Trophoblast cell (in vitro differentiated cells and primary cell): ENCODE measurements around the gene SRR.

Source experiments
- DNase-seq, 2 donors: peaks; one replicate each; pipeline ENCODE4 v3.0.0-alpha.2; 2016
- H2AFZ ChIP-seq: 2 replicates; pipeline ENCODE4 v1.6.1; 2013; ENCODE audit warnings: low read length, moderate library complexity, mild to moderate bottlenecking; ENCODE audit not compliant: insufficient read depth, poor library complexity
- H2AK5ac ChIP-seq: 2 replicates; pipeline ENCODE4 v1.6.1; 2013; ENCODE audit warnings: mild to moderate bottlenecking, low read length
- H2BK120ac ChIP-seq: 2 replicates; pipeline ENCODE4 v1.6.1; 2013; ENCODE audit warnings: low read length, mild to moderate bottlenecking, moderate library complexity; ENCODE audit not compliant: insufficient read depth, poor library complexity
- H2BK12ac ChIP-seq: 2 replicates; pipeline ENCODE4 v1.6.1; 2013; ENCODE audit warnings: mild to moderate bottlenecking, low read length, moderate library complexity
- H2BK5ac ChIP-seq: 2 replicates; pipeline ENCODE4 v1.6.1; 2013; ENCODE audit warnings: low read length, low read depth, moderate library complexity, mild to moderate bottlenecking; ENCODE audit not compliant: poor library complexity
- H3K14ac ChIP-seq: 2 replicates; pipeline ENCODE4 v1.6.1; 2013; ENCODE audit warnings: mild to moderate bottlenecking, low read length
- H3K18ac ChIP-seq: 2 replicates; pipeline ENCODE4 v1.6.1; 2013; ENCODE audit warnings: mild to moderate bottlenecking, low read length
- H3K23ac ChIP-seq: 2 replicates; pipeline ENCODE4 v1.6.1; 2013; ENCODE audit warnings: low read length
- H3K27ac ChIP-seq: 2 replicates; pipeline ENCODE4 v1.5.1; 2013; ENCODE audit warnings: low read depth, mild to moderate bottlenecking, inconsistent platforms, low read length, moderate library complexity
- H3K27me3 ChIP-seq: 2 replicates; pipeline ENCODE4 v1.6.1; 2013; ENCODE audit warnings: inconsistent platforms, mild to moderate bottlenecking, low read length, moderate library complexity; ENCODE audit not compliant: insufficient read depth
- H3K36me3 ChIP-seq, 2 experiments: 1 replicate in 1 of 2; 2 replicates in 1 of 2; pipeline ENCODE4 v1.6.1; 2013; ENCODE audit warnings: low read length in 2 of 2, mild to moderate bottlenecking in 2 of 2, moderate library complexity in 1 of 2; ENCODE audit not compliant: insufficient read depth in 2 of 2, control insufficient read depth in 1 of 2
- H3K4ac ChIP-seq: 2 replicates; pipeline ENCODE4 v1.6.1; 2013; ENCODE audit warnings: low read depth, mild to moderate bottlenecking, low read length, moderate library complexity
- H3K4me1 ChIP-seq, 2 experiments: 1 replicate in 1 of 2; 2 replicates in 1 of 2; pipeline ENCODE4 v1.6.1; 2013; ENCODE audit warnings: low read length in 2 of 2, mild to moderate bottlenecking in 2 of 2, moderate library complexity in 1 of 2; ENCODE audit not compliant: insufficient read depth in 2 of 2, control insufficient read depth in 1 of 2
- H3K4me2 ChIP-seq: 2 replicates; pipeline ENCODE4 v1.6.1; 2013; ENCODE audit warnings: inconsistent platforms, mild to moderate bottlenecking, low read length, moderate library complexity
- H3K4me3 ChIP-seq: 2 replicates; pipeline ENCODE4 v1.5.1; 2013; ENCODE audit warnings: mild to moderate bottlenecking, low read depth, low read length, inconsistent platforms
- H3K79me1 ChIP-seq: one replicate; pipeline ENCODE4 v1.6.1; 2013; ENCODE audit warnings: low read length
- H3K79me2 ChIP-seq: 2 replicates; pipeline ENCODE4 v1.6.1; 2013; ENCODE audit warnings: low read length, mild to moderate bottlenecking; ENCODE audit not compliant: control insufficient read depth, insufficient read depth, poor library complexity
- H3K9ac ChIP-seq: 2 replicates; pipeline ENCODE4 v1.6.1; 2013; ENCODE audit warnings: mild to moderate bottlenecking, low read length
- H3K9me3 ChIP-seq: 2 replicates; pipeline ENCODE4 v1.6.1; 2013; ENCODE audit warnings: low read depth, mild to moderate bottlenecking, control low read depth, inconsistent platforms, low read length; ENCODE audit not compliant: insufficient read depth
- H4K12ac ChIP-seq: 2 replicates; pipeline ENCODE4 v1.6.1; 2013; ENCODE audit warnings: low read depth, mild to moderate bottlenecking, low read length, moderate library complexity
- H4K8ac ChIP-seq: 2 replicates; pipeline ENCODE4 v1.6.1; 2013; ENCODE audit warnings: low read depth, mild to moderate bottlenecking, low read length, moderate library complexity
- H4K91ac ChIP-seq: one replicate; pipeline ENCODE4 v1.6.1; 2013; ENCODE audit warnings: low read depth, mild to moderate bottlenecking, low read length, moderate library complexity
- WGBS: extraction: QIAGEN DNeasy Blood & Tissue Kit; methylation state at CpG from one replicate; pipeline ENCODE4 v1.1.7; 2013; ENCODE audit warnings: missing lambda C conversion rate; ENCODE audit not compliant: insufficient read length, insufficient coverage; ENCODE audit errors: extremely low coverage; 5-methylcytosine and 5-hydroxymethylcytosine counted together

Gene SRR

GRCh38 chr17:2275722-2276121 is 28.0 kb upstream of the SRR start:
- no peak overlapping the region for H2AK5ac ChIP-seq
- H3K27me3 ChIP-seq, result no peaks in the 10 kb centered on the region
- no CpG with 5 or more reads among the region's 1 CpG for WGBS
- no peak overlapping the region for H3K14ac ChIP-seq
- H3K9me3 ChIP-seq, result no peaks in the 10 kb centered on the region
- H3K4me2 ChIP-seq, result no peak overlapping the region
- H3K27ac ChIP-seq, result no peak overlapping the region
- no peak overlapping the region for H4K12ac ChIP-seq
- H3K4me3 ChIP-seq, result no peak overlapping the region
- peaks cover 26 to 32% of the 10 kb centered on the region in 2 experiments for H3K36me3 ChIP-seq
- no peak overlapping the region for H4K8ac ChIP-seq
- no peak overlapping the region for H3K4ac ChIP-seq
- H3K9ac ChIP-seq, result no peak overlapping the region
- H2AFZ ChIP-seq, result no peak overlapping the region
- no peak overlapping the region for H2BK5ac ChIP-seq
- no peak overlapping the region for H3K23ac ChIP-seq
- no peak overlapping the region for H2BK120ac ChIP-seq
- DNase-seq, result no peak
- H3K79me2 ChIP-seq, result no peaks in the 10 kb centered on the region
- no peak overlapping the region for H4K91ac ChIP-seq
- no peak overlapping the region for H2BK12ac ChIP-seq
- H3K4me1 ChIP-seq, result no peaks in the 10 kb centered on the region
- H3K79me1 ChIP-seq, result no peaks in the 10 kb centered on the region
- H3K18ac ChIP-seq, result no peak overlapping the region

GRCh38 chr17:2277429-2278170 is 26.1 kb upstream of the SRR start:
- H4K8ac ChIP-seq, result no peak overlapping the region
- H2BK5ac ChIP-seq, result no peak overlapping the region
- H3K14ac ChIP-seq, result no peak overlapping the region

GRCh38 chr17:2279707-2280106 is 24.0 kb upstream of the SRR start:
- H3K4me2 ChIP-seq, result no peak overlapping the region
- H2AFZ ChIP-seq, result no peak overlapping the region
- H3K4me1 ChIP-seq, result no peaks in the 10 kb centered on the region
- H4K91ac ChIP-seq, result no peak overlapping the region
- peaks cover 42 to 44% of the 10 kb centered on the region in 2 experiments for H3K36me3 ChIP-seq
- peak overlapping the region; percentile 24 for H3K9ac ChIP-seq
- H3K23ac ChIP-seq, result no peak overlapping the region
- no peak for DNase-seq
- no peak overlapping the region for H4K8ac ChIP-seq
- H3K4ac ChIP-seq, result no peak overlapping the region
- H3K79me2 ChIP-seq, result no peaks in the 10 kb centered on the region
- H3K27me3 ChIP-seq, result no peaks in the 10 kb centered on the region
- H4K12ac ChIP-seq, result no peak overlapping the region
- H3K27ac ChIP-seq, result no peak overlapping the region
- no peak overlapping the region for H3K18ac ChIP-seq
- H2BK120ac ChIP-seq, result no peak overlapping the region
- no peak overlapping the region for H2AK5ac ChIP-seq
- WGBS, result no CpG with 5 or more reads among the region's 9 CpGs
- no peak overlapping the region for H2BK5ac ChIP-seq
- H2BK12ac ChIP-seq, result no peak overlapping the region
- H3K9me3 ChIP-seq, result no peaks in the 10 kb centered on the region
- no peaks in the 10 kb centered on the region for H3K79me1 ChIP-seq
- no peak overlapping the region for H3K4me3 ChIP-seq
- no peak overlapping the region for H3K14ac ChIP-seq

More at GRCh38 chr17:2277429-2278170, 26.1 kb upstream of the SRR start:
- Histone ChIP-seq H3K4me1 (no peaks in the 10 kb centered on the region), H3K36me3 (peaks cover 36 to 38% of the 10 kb centered on the region in 2 experiments), H2AK5ac (no peak overlapping the region), H3K4me2 (no peak overlapping the region), H3K9ac (no peak overlapping the region), H4K91ac (no peak overlapping the region), H2AFZ (no peak overlapping the region), H3K27ac (no peak overlapping the region), H2BK120ac (no peak overlapping the region), H3K4ac (no peak overlapping the region), H3K23ac (no peak overlapping the region), H3K4me3 (no peak overlapping the region), H3K27me3 (no peaks in the 10 kb centered on the region), H3K9me3 (no peaks in the 10 kb centered on the region), H4K12ac (no peak overlapping the region), H2BK12ac (no peak overlapping the region), H3K79me2 (no peaks in the 10 kb centered on the region), H3K18ac (no peak overlapping the region), H3K79me1 (no peaks in the 10 kb centered on the region)
- WGBS, result no CpG with 5 or more reads among the region's 9 CpGs
- no peak for DNase-seq

GRCh38 chr17:2282297-2282873 is 21.4 kb upstream of the SRR start:
- peak; percentile 43 to 89 for DNase-seq
- Histone ChIP-seq H2BK12ac (no peak overlapping the region), H3K9me3 (no peaks in the 10 kb centered on the region), H2AFZ (no peak overlapping the region), H4K8ac (no peak overlapping the region), H3K4ac (no peak overlapping the region), H3K27ac (no peak overlapping the region), H3K79me2 (no peaks in the 10 kb centered on the region), H2AK5ac (no peak overlapping the region), H3K4me1 (no peaks in the 10 kb centered on the region), H4K12ac (no peak overlapping the region), H3K4me3 (no peak overlapping the region), H3K79me1 (no peaks in the 10 kb centered on the region), H2BK5ac (no peak overlapping the region), H3K23ac (no peak overlapping the region), H3K14ac (no peak overlapping the region), H3K18ac (no peak overlapping the region), H3K36me3 (peaks cover 31 to 35% of the 10 kb centered on the region in 2 experiments), H3K4me2 (no peak overlapping the region), H3K9ac (no peak overlapping the region), H2BK120ac (no peak overlapping the region), H4K91ac (no peak overlapping the region), H3K27me3 (no peaks in the 10 kb centered on the region)
- no CpG with 5 or more reads among the region's 7 CpGs for WGBS
